OCI-M2 (cell line): Measurements from ENCODE around the gene COX5A.

Experiments
- DNase-seq: peaks from one replicate; lab custom pipeline; 2025; ENCODE audit not compliant: unreplicated experiment; lab: John Stamatoyannopoulos, UW

COX5A gene

GRCh38 chr15:74937590-74938371, at the start of gene COX5A:
COX5A (minus strand) TSS chr15:74938073; CDS start chr15:74938014, 59 bp downstream.
- DNase-seq = peak; percentile 72

DNA sequence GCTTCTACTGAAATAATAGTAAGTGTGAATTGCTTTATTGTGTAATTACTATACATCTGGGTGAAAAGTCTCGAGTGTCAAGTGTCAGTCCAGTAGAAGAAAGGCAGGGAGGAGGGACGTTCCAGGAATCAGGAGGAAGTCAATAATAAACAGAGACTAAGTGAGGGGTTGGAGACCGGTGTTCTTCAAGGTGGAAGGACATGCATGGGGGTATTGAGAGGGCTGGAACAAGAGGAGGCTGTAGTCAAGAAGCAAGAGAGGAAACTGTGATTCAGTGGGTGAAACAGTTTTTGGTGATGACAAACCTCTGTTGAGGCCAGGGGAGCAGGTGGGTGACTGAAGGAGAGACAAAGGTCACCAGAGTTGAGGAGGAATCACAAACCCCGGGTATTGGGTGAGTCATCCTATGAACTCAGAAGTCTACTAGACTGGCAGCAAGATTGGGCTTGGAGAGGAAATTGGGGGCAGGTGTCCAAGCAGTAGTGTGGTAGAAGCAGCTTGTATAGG, 45.9 kb upstream of the COX5A start:
- DNase-seq = no peak

DNA sequence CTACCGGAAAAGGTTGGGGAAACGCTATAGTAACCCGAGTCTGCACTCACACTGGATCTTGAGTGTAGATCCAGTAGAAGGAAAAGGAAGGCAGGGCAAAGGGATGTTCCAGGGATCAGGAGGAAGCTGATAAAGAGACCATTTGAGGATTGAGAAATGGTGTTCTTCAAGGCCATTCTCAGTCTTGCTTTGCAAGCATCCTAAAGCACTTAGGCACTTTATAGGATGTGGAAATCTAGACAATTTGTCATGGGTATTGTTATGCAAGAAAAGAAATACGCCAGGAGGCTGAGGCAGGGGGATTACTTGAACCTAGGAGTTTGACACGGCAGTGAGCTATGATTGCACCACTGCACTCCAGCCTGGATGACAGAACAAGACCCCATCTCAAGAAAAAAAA, 44.3 kb upstream of the COX5A start:
- DNase-seq = no peak

DNA sequence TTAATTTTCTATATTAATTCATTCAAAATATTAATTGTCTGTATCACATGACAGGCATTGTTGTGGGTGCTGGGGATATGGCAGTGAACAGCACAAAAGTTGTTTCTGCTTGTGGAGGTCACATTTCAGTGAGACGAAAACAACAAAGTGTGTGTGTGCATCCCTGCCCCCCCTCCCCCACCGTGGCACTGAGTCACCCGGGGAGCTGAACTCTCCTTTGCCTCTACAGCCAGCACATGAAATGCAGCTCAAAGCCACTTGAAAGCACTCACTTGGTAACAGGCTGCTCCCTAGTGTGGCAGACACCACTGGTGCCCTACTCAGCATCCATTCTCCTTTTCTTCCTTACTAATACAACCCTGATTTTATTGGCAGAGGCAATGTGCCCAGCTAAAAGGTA, 40.6 kb upstream of the COX5A start:
- no peak for DNase-seq

DNA sequence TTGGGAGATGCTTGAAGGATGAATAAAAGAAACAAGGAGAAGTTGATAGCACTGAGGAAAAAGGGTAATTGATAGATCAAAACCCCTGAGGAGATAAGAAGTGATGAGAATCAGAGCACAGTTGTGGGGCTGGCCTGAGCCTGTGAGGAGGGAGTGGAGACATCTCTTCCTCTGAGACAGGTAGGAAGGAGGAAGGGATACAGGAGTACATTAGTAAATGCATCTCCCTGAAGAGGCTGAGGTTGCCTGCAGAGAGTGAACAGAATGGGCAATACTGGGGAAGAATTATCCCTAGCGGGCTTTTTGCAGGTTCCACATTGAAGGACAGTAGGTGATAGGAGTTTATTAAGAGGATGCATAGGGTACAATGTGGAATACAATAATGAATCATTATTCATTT, 40.2 kb upstream of the COX5A start:
- no peak for DNase-seq

GRCh38 chr15:74977599-74977998, 39.7 kb upstream of the COX5A start:
- no peak for DNase-seq

GRCh38 chr15:74976159-74976558, 38.3 kb upstream of the COX5A start:
- no peak for DNase-seq

GRCh38 chr15:74967670-74968069, 29.8 kb upstream of the COX5A start:
- no peak for DNase-seq

GRCh38 chr15:74964794-74965193, 26.9 kb upstream of the COX5A start:
- no peak for DNase-seq

DNA sequence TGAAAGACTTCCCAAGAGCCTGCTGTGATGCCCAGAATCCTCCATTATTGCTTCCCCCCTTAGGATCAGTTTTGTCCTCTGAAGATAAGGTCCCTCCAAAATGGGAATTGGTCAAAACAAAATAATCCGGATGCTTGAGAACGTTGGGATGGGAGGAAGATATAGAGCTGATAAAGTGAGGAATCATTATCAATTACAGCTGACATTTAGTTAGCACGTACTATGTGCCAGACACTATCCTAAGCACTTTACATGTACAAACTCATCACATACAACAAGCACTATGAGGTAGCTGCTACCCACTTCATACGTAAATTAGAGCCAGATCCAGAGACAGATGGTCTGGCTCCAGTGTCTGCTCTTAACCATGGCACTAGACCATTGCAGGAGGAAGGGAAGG, 25.3 kb upstream of the COX5A start:
- no peak for DNase-seq

- no peak for DNase-seq
Observed at GRCh38 chr15:74962671-74963070, 24.8 kb upstream of the COX5A start.

DNA sequence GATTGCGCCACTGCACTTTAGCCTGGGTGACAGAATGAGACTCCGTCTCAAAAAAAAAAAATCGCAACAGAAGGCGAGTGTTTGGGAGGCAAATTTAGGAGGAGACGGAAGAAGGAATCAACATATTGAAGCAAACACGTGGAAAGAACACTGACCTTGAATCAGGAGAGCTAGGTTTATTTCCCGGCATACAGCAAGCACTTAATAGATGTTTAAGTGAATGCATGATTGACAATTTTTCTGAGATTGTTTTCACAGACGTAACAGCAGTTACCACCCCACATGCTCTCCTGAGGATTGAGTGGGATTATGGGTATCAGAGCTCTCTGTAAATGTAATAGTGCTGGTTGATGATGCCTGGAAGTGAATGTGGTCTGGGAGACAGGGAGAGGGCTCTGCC, 24.3 kb upstream of the COX5A start:
- DNase-seq = no peak

GRCh38 chr15:74961616-74962015, 23.7 kb upstream of the COX5A start:
- no peak for DNase-seq

DNA sequence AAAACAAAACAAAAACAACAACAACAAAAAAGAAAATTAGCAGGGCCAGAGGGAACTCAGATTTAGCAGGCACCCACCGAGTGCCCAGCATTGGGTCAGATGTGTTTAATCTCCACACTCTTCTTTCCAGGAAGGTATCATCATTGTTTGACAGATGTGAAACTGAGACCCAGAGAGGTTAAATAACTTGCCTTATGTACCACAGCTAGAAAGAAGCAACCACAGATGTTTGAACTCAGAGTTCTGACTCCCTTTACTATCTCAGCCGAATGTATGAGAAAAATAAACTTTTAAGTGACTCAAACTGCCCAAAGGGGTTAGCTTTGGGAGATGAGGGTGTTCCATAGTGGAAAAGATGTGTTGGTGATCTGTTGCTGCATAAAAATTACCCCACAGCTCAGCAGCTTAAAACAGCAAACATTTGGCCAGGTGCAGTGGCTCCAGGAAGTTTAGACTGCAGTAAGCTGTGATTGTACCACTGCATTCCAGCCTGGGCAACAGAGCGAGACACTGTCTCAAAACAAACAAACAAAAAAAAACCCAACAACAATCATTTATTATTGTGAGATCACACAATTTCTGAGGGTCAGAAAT, 23.2 kb upstream of the COX5A start:
- no peak for DNase-seq

- DNase-seq = no peak
Observed at GRCh38 chr15:74960286-74960685, 22.4 kb upstream of the COX5A start.

- no peak for DNase-seq
Observed at GRCh38 chr15:74959586-74959939, 21.7 kb upstream of the COX5A start.

- no peak for DNase-seq
Observed at GRCh38 chr15:74958908-74959585, 21.2 kb upstream of the COX5A start.

GRCh38 chr15:74958320-74958907, 20.5 kb upstream of the COX5A start:
- no peak for DNase-seq

DNA sequence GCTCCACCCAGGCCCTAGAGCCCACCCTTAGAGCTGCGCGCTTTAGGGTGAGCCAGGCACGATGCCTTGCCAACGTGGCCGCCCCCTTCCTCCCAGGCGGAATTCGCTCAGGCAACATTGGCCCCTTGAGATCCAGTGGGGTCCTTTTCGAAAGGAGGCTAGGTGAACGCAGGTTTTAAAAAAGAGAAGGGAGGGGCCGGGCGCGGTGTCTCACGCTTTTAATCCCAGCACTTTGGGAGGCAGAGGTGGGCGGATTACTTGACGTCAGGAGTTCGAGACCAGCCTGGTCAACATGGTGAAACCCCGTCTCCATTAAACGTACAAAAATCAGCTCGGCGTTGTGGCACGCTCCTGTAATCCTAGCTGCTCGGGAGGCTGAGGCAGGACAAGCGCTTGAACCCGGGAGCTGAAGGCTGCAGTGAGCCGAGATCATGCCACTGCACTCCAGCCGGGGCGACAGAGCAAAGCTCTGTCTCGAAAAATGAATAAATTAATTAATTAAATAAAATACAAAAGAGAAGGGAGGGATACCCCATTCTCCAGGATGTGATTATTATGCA, 19.7 kb upstream of the COX5A start:
- DNase-seq = no peak

- peak; percentile 18 for DNase-seq
Observed at GRCh38 chr15:74956648-74957475, 19.0 kb upstream of the COX5A start, which contains the start of gene RPP25. RPP25 (minus strand) TSS chr15:74956772; CDS start chr15:74956583, 189 bp downstream.
